Psoas muscle (tissue), 8 donors: ENCODE results near the gene ABLIM1. TPM values are rescaled to one million over a fixed set of nuclear protein-coding genes. Genes with fewer than 3 reads are reported as not detected.

ENCODE experiments used
- ATAC-seq, 4 donors: fragments of 200-7000 bp; cut with Tn5 transposase; one replicate each; pipeline ENCODE4 v1.9.1; 2020; ENCODE audit warnings: moderate library complexity in 3 of 4, mild to moderate bottlenecking in 2 of 4
- DNase-seq, 2 donors: peaks; one replicate each; pipeline ENCODE4 v3.0.0-alpha.2; 2020
- H3K27ac ChIP-seq: fragments of 200-600 bp; one replicate; pipeline ENCODE4 v1.8.0; 2022
- H3K27me3 ChIP-seq, 3 donors: fragments of 200-600 bp in 1 of 3; one replicate each; pipeline versions ENCODE4 v1.6.1 to v1.8.0; 2013 to 2022; ENCODE audit warnings: low read length in 2 of 3, mild to moderate bottlenecking in 2 of 3, moderate library complexity in 1 of 3; ENCODE audit not compliant: insufficient read depth in 3 of 3
- H3K36me3 ChIP-seq, 2 donors: fragments of 200-600 bp in 1 of 2; one replicate each; pipeline versions ENCODE4 v1.6.1 to v1.8.0; 2013 to 2022; ENCODE audit warnings: low read depth in 1 of 2, mild to moderate bottlenecking in 1 of 2, moderate library complexity in 1 of 2; ENCODE audit not compliant: insufficient read depth in 1 of 2
- H3K4me1 ChIP-seq: fragments of 200-600 bp; one replicate; pipeline ENCODE4 v1.8.0; 2022
- H3K4me3 ChIP-seq: fragments of 200-600 bp; one replicate; pipeline ENCODE4 v1.8.0; 2022; ENCODE audit warnings: mild to moderate bottlenecking
- H3K9me3 ChIP-seq: fragments of 200-600 bp; one replicate; pipeline ENCODE4 v1.8.0; 2022
- CTCF ChIP-seq: fragments of 200-600 bp; IDR thresholded peaks from one replicate; pipeline ENCODE4 v1.8.0; 2022; ENCODE audit warnings: antibody characterized with exemption
- WGBS, 3 donors: extraction: QIAGEN DNeasy Blood & Tissue Kit; methylation state at CpG; one replicate each; pipeline versions ENCODE4 v1.1.6 to v1.1.7; 2013; 5-methylcytosine and 5-hydroxymethylcytosine counted together
- intact Hi-C, 2 donors: fragments of 100-400 bp; cut with DNase I; formaldehyde crosslinking; loops; one replicate each; pipeline versions ENCODE4 v1.11.0 to v1.14.2; 2022
- polyA plus RNA-seq, 3 donors: library from polyadenylated mRNA; stranded (reverse); fragments of 200-250 nt; gene quantifications; one replicate each; pipeline ENCODE4 v1.2.3, GENCODE V29; 2013
- total RNA-seq, 4 donors: library from RNA; stranded (reverse); fragmentation: NEBNext Ultra II Directional in 2 of 4; extraction: Animal tissue kit (Norgen Biotek cat#: 25700) in 2 of 4; gene quantifications; one replicate each; pipeline versions ENCODE4 v1.2.1 to v1.2.4, GENCODE V29; 2021 to 2023
- donor health status: healthy with polysubstance abuse.
- donor health status: DM: no; HTN: no; CAD: no; lungs with moderate emphysema.
- donor health status: Bipolar disorder and iron deficiency.
- donor health status: healthy.
- donor health status: DM: yes; HTN: yes; CAD: no.
- donor health status: DM: no; HTN: no; CAD: no.
- donor health status: DM: no; HTN: no; CAD: no.
- donor health status: DM: yes; HTN: yes; CAD: no.

ABLIM1 gene
- total and polyA plus RNA-seq, 7 donors = 15.4 to 183 (median 21.8) TPM

GRCh38 chr10:114495303-114495702 is 162.8 kb downstream of the ABLIM1 start:
- no peaks in the 10 kb centered on the region for H3K4me1 ChIP-seq
- no peak for DNase-seq
- no peak for ATAC-seq
- TF ChIP-seq CTCF = no peak
- no peaks in the 10 kb centered on the region for H3K27me3 ChIP-seq
- H3K4me3 ChIP-seq = no peak overlapping the region
- intact Hi-C loops = no loop called here
- no peaks in the 10 kb centered on the region for H3K36me3 ChIP-seq
- WGBS, 3 donors = 96 to 97% (median 96%) methylated on average over 3 of the region's 3 CpGs
- H3K9me3 ChIP-seq = no peaks in the 10 kb centered on the region
- no peak overlapping the region for H3K27ac ChIP-seq

- Histone ChIP-seq H3K36me3 (peaks cover 0 to 4% of the 10 kb centered on the region in 2 donors), H3K27me3 (no peaks in the 10 kb centered on the region), H3K4me1 (no peaks in the 10 kb centered on the region), H3K27ac (no peak overlapping the region), H3K4me3 (no peak overlapping the region), H3K9me3 (no peaks in the 10 kb centered on the region)
- DNase-seq (no peak), ATAC-seq (peak in 1 of 4 donors; percentile 38)
- intact Hi-C loops = no loop called here
- TF ChIP-seq CTCF = no peak
- 26 to 40% (median 33%) methylated on average over 4 of the region's 4 CpGs for WGBS, 3 donors
These were observed 165.6 kb downstream of the ABLIM1 start for GRCh38 chr10:114492351-114493037.

- WGBS, 3 donors = 7 to 13% (median 12%) methylated on average over 4 of the region's 4 CpGs
- H3K4me3 ChIP-seq = no peak overlapping the region
- H3K36me3 ChIP-seq = peaks cover 0 to 4% of the 10 kb centered on the region in 2 donors
- no peaks in the 10 kb centered on the region for H3K4me1 ChIP-seq
- no peaks in the 10 kb centered on the region for H3K27me3 ChIP-seq
- intact Hi-C loops = no loop called here
- H3K9me3 ChIP-seq = no peaks in the 10 kb centered on the region
- no peak for TF ChIP-seq CTCF
- H3K27ac ChIP-seq = no peak overlapping the region
- peak in 1 of 4 donors; percentile 38 for ATAC-seq
- DNase-seq = no peak
These were observed 166.1 kb downstream of the ABLIM1 start for GRCh38 chr10:114491933-114492332.

- intact Hi-C loops = no loop called here
- Histone ChIP-seq H3K27me3 (no peaks in the 10 kb centered on the region), H3K9me3 (no peaks in the 10 kb centered on the region), H3K36me3 (peaks cover 0 to 4% of the 10 kb centered on the region in 2 donors), H3K4me3 (no peak overlapping the region), H3K27ac (no peak overlapping the region), H3K4me1 (no peaks in the 10 kb centered on the region)
- ATAC-seq (peak in 1 of 4 donors; percentile 59), DNase-seq (peak; percentile 46 to 71)
- WGBS, 3 donors = 49 to 65% (median 56%) methylated on average over 3 of the region's 3 CpGs
- TF ChIP-seq CTCF = no peak
These were observed 166.7 kb downstream of the ABLIM1 start for GRCh38 chr10:114491419-114491818.
